PC-9 (cell line): ENCODE measurements around the gene SDK2. TPM values are rescaled to one million over a fixed set of nuclear protein-coding genes. Genes with fewer than 3 reads are reported as not detected.

Experiments
- BruUV-seq: library from RNA; stranded (reverse); fragments of 400-500 nt; replicated peaks from 2 replicates; lab custom pipeline; 2021; lab: Mats Ljungman, UMichigan
- CTCF ChIA-PET: fragments of 300-600 bp; sonication (Branson Sonifier 250); formaldehyde crosslinking; loops from one replicate; lab custom pipeline; 2022; ENCODE audit warnings: antibody characterized with exemption; lab: Charles Lee
- POLR2A ChIA-PET: fragments of 300-600 bp; sonication (Branson Sonifier 250); formaldehyde crosslinking; loops from one replicate; lab custom pipeline; 2022; ENCODE audit warnings: antibody characterized with exemption; ENCODE audit not compliant: unreplicated experiment; lab: Charles Lee
- DNase-seq, 2 experiments: peaks; one replicate each; pipeline versions ENCODE4 v3.0.0 to v3.0.0-alpha.2; 2015 to 2022; ENCODE audit warnings: mixed read lengths in 1 of 2
- H2AFZ ChIP-seq: fragments of 200-600 bp; sonication (generic); 2 replicates; pipeline ENCODE4 v1.8.1; 2017; ENCODE audit warnings: antibody characterized with exemption
- H3F3A ChIP-seq: fragments of 200-600 bp; sonication (generic); 2 replicates; pipeline ENCODE4 v1.8.1; 2017; ENCODE audit warnings: antibody characterized with exemption, mild to moderate bottlenecking, low read depth; ENCODE audit not compliant: insufficient read depth
- H3K27ac ChIP-seq: fragments of 200-600 bp; sonication (generic); 2 replicates; pipeline ENCODE4 v1.6.1; 2016; ENCODE audit warnings: mixed run types
- H3K27me3 ChIP-seq: fragments of 200-600 bp; sonication (generic); 2 replicates; pipeline ENCODE4 v1.6.1; 2016; ENCODE audit warnings: low read depth, mixed run types; ENCODE audit not compliant: insufficient read depth
- H3K36me3 ChIP-seq: fragments of 200-600 bp; sonication (generic); 2 replicates; pipeline ENCODE4 v1.6.1; 2016; ENCODE audit warnings: low read depth, mixed run types
- H3K4me1 ChIP-seq: fragments of 200-600 bp; sonication (generic); replicated peaks from 2 replicates; pipeline ENCODE4 v1.6.1; 2016; ENCODE audit warnings: mixed run types; ENCODE audit not compliant: insufficient read depth
- H3K4me2 ChIP-seq: fragments of 200-600 bp; sonication (generic); 2 replicates; pipeline ENCODE4 v1.6.1; 2017; ENCODE audit warnings: mixed run types
- H3K4me3 ChIP-seq: fragments of 200-600 bp; sonication (generic); 2 replicates; pipeline ENCODE4 v1.6.1; 2016; ENCODE audit warnings: mixed run types
- H3K79me2 ChIP-seq: fragments of 200-600 bp; sonication (generic); 2 replicates; pipeline ENCODE4 v1.6.1; 2017; ENCODE audit warnings: low read depth, mixed run types
- H3K9me2 ChIP-seq: fragments of 200-600 bp; sonication (generic); 2 replicates; pipeline ENCODE4 v1.8.1; 2017; ENCODE audit warnings: mild to moderate bottlenecking; ENCODE audit not compliant: insufficient read depth
- H3K9me3 ChIP-seq: fragments of 200-600 bp; sonication (generic); 2 replicates; pipeline ENCODE4 v1.8.1; 2016; ENCODE audit warnings: low read depth; ENCODE audit not compliant: insufficient read depth
- H4K20me1 ChIP-seq: fragments of 200-600 bp; sonication (generic); 2 replicates; pipeline ENCODE4 v1.8.1; 2017; ENCODE audit not compliant: insufficient read depth
- EZH2 ChIP-seq: fragments of 200-600 bp; sonication (generic); IDR thresholded peaks from 2 replicates; pipeline ENCODE4 v1.8.0; 2017; ENCODE audit warnings: antibody characterized with exemption, low read depth
- intact Hi-C: fragments of 100-400 bp; cut with micrococcal nuclease; formaldehyde crosslinking; loops from one replicate; pipeline ENCODE4 v1.10.0; 2022; ENCODE audit not compliant: unreplicated experiment
- total RNA-seq: library from RNA; stranded (reverse); gene quantifications from 2 replicates; pipeline ENCODE4 v1.2.3, GENCODE V29; 2021
- TF ChIP-seq, protein P1 (sequence below): fragments of 200-600 bp; sonication (generic); conservative IDR thresholded peaks from 2 replicates; pipeline ENCODE4 v1.6.1; 2017; ENCODE audit warnings: mixed run types, antibody characterized with exemption, mild to moderate bottlenecking, moderate library complexity

SDK2 gene
- total RNA-seq, 1 experiment from 2014 or later = 0.04 TPM

- no peak for TF ChIP-seq EZH2
- TF ChIP-seq, protein P1, sequence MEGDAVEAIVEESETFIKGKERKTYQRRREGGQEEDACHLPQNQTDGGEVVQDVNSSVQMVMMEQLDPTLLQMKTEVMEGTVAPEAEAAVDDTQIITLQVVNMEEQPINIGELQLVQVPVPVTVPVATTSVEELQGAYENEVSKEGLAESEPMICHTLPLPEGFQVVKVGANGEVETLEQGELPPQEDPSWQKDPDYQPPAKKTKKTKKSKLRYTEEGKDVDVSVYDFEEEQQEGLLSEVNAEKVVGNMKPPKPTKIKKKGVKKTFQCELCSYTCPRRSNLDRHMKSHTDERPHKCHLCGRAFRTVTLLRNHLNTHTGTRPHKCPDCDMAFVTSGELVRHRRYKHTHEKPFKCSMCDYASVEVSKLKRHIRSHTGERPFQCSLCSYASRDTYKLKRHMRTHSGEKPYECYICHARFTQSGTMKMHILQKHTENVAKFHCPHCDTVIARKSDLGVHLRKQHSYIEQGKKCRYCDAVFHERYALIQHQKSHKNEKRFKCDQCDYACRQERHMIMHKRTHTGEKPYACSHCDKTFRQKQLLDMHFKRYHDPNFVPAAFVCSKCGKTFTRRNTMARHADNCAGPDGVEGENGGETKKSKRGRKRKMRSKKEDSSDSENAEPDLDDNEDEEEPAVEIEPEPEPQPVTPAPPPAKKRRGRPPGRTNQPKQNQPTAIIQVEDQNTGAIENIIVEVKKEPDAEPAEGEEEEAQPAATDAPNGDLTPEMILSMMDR = no peak
- Histone ChIP-seq H3K4me3 (peak within 1 kb of the TSS; percentile 93), H4K20me1 (no peaks in the 10 kb centered on the region), H3F3A (peaks cover 34% of the 10 kb centered on the region), H3K9me2 (no peaks in the 10 kb centered on the region), H2AFZ (peak within 1 kb of the TSS; percentile 92), H3K27ac (peak within 1 kb of the TSS; percentile 84), H3K27me3 (no peaks in the 10 kb centered on the region), H3K4me1 (peaks cover 33% of the 10 kb centered on the region), H3K36me3 (no peaks in the 10 kb centered on the region), H3K79me2 (peaks cover 45% of the 10 kb centered on the region), H3K9me3 (no peaks in the 10 kb centered on the region), H3K4me2 (peak within 1 kb of the TSS; percentile 90)
- DNase-seq = peak; percentile 85 to 97
- intact Hi-C loops = loop anchor here (1.0 to 5.0 kb wide), 3 partner anchors 44 to 585 kb away; no protein-coding TSS in a partner anchor
- POLR2A ChIA-PET = no interaction called here
- CTCF ChIA-PET = interaction anchor here (1.2 kb wide), 1 partner anchor 58 kb away, joined by 3 read pairs; no protein-coding TSS in a partner anchor
- TSS peak; percentile 69 for BruUV-seq
These were observed 332.2 kb downstream of the SDK2 start, which contains the start of gene CDC42EP4 for GRCh38 chr17:73311781-73312641. TSS of gene CDC42EP4 (minus strand) at chr17:73312001. CDS start at chr17:73286500, 25,501 bp downstream.

DNA sequence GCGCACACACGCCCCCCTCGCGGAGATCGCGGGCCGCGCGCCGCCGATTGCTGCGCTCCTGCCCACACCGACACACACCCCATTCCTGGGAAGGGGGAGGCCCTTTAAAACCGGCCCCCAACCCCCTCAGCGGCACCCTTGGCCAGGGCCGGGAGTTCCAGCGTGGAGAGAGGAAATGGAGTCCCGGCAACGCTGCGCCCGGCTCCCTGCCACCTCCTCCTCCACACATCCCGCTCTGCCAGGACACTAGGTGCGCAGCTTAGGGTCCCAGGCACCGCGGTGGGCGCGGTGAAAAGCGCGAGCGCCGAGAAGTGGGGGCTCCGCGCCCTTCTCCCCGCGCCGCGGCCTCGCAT, 332.8 kb downstream of the SDK2 start:
- DNase-seq = no peak

More for the DNA sequence above, 332.8 kb downstream of the SDK2 start:
- H4K20me1 ChIP-seq = peaks cover 3% of the 10 kb centered on the region; the same call in 1 of the 2 replicates
- H3K27me3 ChIP-seq = no peaks in the 10 kb centered on the region
- TF ChIP-seq EZH2 = no peak
- TF ChIP-seq, protein P1 = no peak
- peaks cover 51% of the 10 kb centered on the region for H3K79me2 ChIP-seq
- no peaks in the 10 kb centered on the region for H3K9me3 ChIP-seq
- H3K9me2 ChIP-seq = no peaks in the 10 kb centered on the region
- peak overlapping the region; percentile 84 for H2AFZ ChIP-seq
- H3K36me3 ChIP-seq = peaks cover 5% of the 10 kb centered on the region; the same call in 1 of the 2 replicates
- peaks cover 34% of the 10 kb centered on the region for H3F3A ChIP-seq
- peak overlapping the region; percentile 90 for H3K4me2 ChIP-seq
- H3K4me1 ChIP-seq = peaks cover 39% of the 10 kb centered on the region
- intact Hi-C loops = loop anchor here (1.0 to 5.0 kb wide), 2 partner anchors 43 to 584 kb away; no protein-coding TSS in a partner anchor
- ChIA-PET POLR2A (no interaction called here), CTCF (interaction anchor here (0.8 to 1.0 kb wide), 2 partner anchors 48 to 59 kb away, joined by 3 read pairs; no protein-coding TSS in a partner anchor)
- H3K4me3 ChIP-seq = peak overlapping the region; percentile 93
- peak overlapping the region; percentile 84 for H3K27ac ChIP-seq
- TSS peak; percentile 16 for BruUV-seq
